CD4-positive, alpha-beta T cell treated with Interleukin-4 for 4 hours (primary cell): ENCODE measurements around the gene ANKS1A.
"Not testable (repeated sequence)": the region's sequence is repeated elsewhere in the genome, so short reads cannot be mapped to it uniquely, and the experiment has no call there.

ENCODE experiments used
- DNase-seq: peaks from one replicate; pipeline ENCODE4 v3.0.0-alpha.2; 2020

ANKS1A gene

DNA sequence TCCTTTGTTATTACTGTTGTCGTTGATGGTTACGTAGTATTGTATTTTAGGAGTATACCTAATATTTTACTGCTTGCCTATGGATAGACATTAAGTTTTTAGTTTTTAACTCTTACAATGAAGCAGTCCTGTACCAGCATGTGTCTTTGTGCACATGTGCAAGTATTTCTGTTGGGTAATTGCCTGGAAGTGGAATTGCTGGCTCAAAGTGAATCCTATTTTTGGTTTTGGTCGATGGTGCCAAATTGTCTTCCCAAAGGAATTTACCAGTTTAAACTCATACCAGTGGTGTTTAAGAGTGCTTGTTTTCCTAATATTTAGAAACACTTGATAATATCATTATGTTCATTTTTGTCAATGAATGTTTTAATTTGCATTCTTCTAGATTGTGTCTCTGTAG is 75.5 kb downstream of the ANKS1A start:
- DNase-seq: no peak

DNA sequence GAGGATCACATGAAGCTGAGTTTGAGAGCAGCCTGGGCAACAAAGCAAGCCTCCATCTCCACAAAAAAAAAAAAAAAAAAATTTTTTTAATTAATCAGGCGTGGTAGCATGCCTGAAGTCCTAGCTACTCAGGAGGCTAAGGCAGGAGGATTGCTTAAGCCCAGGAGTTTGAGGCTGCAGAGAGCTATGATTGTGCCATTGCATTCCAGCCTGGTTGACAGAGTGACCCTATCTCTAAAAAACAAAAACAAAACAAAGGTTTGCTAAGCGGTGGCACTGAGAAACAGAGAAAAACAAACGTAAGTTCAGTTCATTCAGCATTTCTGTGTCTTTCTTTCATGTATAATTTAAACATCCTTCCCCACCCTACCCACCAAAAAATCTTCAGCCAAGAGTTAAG is 78.4 kb downstream of the ANKS1A start:
- DNase-seq: no peak

DNA sequence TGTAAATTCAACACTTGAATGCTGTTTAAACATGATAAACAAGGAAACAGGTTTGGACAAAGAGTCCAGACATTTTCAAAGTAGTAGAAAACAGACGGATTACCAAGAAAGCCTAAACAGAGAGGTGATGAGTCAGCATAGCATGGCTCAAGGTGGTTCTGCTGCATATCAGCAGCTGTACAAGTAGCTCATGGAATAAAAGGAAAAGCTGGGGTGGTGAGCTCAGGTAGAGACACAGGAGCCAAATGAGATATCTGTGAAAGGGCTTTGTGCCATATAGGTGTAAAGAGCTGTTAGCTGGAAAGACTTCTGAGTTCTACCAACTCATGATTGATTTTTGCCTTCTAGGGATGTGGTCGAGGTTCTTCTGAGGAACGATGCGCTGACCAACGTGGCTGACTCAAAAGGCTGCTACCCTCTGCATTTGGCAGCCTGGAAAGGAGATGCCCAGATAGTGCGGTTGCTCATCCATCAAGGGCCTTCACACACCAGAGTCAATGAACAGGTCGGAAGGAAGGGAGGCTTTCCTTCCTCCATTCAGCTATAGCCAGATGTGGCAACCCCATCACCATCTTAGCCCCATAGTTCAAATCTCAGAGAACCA is 80.7 kb downstream of the ANKS1A start:
- no peak for DNase-seq

DNA sequence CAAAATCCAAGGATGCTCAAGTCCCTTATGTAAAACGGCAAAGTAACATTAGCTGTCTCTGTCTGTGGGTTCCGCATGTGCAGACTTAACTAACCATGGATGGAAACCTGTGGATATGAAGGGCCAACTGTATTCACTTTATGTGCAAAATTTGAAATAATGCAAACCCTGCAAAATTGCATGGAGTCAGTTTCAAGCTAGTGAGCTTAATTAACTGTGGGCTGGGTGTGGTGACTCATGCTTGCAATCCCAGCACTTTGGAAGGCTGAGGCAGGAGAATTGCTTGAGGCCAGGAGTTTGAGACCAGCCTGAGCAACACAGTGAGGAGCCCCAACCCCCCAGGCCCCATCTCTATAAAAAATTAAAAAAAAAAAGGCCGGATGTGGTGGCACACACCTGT is 81.4 kb downstream of the ANKS1A start:
- no peak for DNase-seq

DNA sequence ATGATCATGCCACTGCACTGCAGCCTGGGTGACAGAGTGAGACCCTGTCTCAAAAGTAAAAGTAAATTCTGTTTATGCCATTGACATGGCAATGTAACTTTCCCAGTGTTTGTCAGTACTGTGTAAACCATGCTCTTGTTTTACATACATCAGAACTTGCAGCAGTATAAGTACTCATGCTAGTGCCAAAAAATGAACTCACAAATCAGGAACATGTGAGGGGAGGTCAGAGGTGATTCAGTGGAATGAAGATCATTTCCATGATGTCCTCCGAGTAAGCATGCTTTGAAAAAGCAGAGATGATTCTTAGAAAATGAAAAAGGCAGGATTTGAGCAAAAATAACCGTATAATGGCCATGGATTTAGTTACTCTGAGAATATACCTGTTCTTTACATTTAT is 81.9 kb downstream of the ANKS1A start:
- no peak for DNase-seq

DNA sequence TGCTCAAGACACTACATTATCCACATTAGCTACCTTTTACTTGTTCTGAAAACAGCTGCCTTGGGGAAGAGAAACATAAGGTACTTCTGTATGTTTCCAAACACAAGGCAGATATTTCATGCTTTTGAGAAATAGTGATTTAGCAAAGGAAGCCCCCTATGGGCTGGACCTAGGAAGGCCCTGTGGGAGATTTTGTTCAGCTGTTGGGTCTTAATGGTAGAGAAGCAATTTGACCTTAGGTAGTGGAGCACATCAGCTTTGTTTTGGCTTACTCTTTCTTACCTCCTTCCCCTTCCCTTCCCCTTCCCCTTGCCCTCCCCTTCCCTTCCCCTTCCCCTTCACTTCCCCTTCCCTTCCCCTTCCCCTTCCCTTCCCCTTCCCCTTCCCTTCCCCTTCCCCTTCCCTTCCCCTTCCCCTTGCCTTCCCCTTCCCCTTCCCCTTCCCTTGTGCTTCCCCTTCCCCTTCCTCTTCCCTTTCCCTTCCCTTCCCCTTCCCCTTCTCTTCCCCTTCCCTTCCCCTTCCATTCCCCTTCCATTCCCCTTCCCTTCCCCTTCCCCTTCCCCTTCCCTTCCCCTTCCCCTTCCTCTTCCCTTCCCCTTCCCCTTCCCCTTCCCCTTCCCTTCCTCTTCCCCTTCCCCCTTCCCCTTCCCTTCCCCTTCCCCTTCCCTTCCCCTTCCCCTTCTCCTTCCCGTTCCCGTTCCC is 84.6 kb downstream of the ANKS1A start:
- DNase-seq: no peak

DNA sequence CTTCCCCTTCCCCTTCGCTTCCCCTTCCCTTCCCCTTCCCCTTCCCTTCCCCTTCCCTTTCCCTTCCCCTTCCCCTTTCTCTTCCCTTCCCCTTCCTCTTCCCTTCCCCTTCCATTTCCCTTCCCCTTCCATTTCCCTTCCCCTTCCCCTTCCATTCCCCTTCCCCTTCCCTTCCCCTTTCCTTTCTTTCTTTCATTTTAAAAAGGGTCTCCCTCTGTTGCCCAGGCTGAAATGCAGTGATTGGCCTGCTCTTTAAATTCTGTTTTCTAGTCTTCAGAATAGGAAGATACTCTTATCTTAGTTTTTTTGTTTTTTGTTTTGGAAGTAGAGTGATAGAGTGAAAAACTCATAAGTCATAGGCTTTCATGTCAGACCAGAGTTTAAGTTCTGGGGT is 85.2 kb downstream of the ANKS1A start:
- no peak for DNase-seq

DNA sequence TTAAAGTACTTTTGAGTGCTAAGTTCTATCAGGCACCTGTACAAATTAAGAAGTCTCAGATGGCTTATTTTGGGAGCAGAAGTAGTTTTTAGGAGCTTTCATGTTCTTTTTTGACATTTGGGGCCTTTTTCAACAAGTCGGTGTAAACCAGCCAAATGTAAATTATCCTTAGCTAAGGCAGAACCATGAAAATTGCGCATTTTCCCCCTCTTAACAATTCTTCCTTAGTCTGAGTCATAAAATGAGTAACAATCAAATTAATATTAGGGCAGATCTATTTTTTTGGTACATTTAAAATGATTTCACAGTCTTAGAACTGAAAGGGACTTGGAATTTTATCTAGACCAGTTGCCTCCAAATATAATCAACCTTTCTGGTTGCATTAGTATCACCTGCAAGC is 87.2 kb downstream of the ANKS1A start:
- DNase-seq: no peak

DNA sequence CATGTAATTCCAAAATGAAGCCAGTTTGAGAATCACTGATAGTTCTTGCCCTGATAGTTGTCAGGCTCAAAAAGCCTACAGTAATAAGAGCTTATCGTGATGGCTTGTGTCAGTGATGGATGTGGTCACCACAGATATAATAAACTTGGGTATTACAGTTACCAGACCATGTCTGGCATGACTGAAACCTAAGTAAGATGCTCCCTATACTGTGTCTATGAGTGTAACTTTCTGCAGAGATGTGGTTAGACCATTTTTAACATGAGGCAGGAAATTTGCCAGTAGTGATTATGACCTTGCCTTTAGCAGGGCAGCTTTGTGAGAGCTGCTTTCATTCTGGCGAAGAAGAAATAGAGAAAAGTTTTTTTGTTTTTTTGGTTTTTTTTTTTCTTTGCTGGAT is 90.2 kb downstream of the ANKS1A start:
- no peak for DNase-seq

DNA sequence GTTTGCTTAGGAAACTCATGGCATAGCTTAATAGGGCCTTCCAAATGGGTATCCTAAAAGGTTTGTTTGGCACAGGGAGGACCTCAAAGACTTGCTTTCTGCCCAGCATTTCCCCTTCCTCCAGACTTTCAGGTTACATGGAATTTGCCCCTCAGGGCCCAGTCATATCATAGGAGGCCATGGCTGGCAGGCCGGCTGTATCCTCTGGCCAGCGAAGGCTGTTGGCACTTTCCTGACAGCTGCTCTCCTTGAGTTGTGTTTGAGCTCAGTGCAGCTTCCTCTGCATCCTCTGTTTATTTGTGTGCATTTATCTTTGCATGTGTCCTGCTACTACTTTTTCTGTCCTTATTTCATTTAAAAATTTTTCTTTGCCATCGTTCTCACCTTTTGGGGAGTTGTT is 90.9 kb downstream of the ANKS1A start:
- no peak for DNase-seq

DNA sequence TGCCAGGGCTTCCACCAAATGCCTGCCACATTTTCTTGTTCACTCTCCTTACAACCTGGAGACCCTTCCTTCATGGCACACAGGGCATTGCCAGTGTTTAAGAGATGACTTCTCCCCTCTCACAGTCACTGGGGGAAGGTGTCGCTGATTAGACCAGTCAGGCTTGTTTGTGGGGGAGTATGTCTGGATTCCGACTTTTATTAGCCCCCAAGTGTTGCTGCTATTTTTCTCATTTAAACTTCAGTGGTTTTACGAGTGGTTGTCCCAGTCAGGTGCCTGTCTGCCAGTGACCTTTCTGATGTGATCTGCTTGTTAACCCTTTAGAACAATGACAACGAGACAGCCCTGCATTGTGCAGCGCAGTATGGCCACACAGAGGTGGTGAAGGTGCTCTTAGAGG is 92.3 kb downstream of the ANKS1A start:
- DNase-seq: no peak

DNA sequence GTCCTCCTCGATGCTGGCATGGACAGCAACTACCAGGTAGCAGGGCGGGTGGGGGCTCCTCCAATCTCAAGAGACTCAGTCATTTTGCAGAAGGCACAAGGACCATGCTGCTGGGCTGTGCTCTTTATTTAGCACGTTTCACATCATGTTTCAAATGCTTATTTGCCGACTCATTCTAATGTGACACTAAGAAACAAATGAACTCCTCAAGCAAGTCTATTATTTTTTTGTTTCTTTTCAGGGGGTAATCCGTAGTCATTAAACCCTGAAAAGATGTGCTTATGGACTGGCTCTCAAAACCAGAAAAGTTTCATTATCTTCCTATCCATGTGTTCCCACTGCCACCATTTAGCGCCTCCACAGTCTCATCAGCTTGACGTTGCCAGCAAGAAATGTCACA is 92.9 kb downstream of the ANKS1A start:
- no peak for DNase-seq

DNA sequence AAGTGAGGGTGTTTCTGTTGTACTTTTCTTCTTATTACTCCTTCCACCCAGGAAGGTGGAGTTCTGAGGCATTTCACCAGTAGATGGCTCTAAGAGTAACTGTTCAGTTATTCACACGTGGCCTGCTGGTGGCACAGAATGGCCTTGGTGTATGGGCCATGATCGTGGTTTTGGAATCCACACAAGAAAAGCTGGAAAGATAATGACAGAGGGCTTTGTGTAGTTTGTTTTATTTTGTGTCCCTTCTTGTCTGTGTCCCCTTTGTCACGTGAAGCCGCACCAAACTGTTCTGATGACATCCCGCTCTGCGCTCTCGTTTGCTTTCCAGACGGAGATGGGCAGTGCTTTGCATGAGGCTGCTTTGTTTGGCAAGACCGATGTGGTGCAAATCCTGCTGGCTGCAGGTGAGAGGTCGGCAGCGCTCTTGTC is 93.4 kb downstream of the ANKS1A start:
- DNase-seq: no peak

DNA sequence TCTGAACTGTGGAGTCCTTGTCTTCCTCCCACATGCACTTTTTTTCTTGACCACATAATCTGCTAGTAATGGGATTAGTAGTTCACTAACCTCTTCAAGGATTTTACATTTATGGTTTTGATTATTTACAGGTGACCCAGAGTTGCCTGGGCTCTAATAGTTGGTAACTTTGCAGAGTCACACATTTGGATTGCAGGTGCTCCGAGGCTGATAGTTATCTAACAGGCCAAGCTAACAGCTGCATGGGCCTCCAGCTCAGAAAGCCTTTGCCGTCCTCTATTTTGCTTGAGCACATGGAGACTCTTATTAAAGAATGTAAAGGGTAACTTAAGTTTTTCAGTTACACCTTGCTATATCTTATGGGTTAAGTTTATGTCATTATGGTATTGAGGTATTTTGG is 95.4 kb downstream of the ANKS1A start:
- DNase-seq: no peak

DNA sequence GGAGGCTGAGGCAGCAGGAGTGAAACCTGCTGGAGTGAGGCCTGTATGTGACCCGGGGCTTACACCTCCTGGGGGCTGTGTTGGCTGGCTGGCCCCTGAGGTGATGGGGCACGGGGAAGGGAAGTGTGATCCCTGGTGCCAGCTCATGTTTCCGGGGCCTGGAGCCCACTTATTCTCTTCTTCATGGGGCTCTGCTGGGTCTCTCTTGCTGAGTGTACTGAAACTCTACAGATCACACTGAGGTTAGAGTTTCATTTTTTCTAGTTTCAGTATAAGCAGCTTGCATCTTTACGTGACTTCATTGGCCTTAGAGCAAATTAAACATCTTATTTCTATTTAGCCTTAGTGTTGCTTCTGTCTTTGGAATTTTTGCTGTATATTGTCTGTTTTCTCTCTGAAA is 96.2 kb downstream of the ANKS1A start:
- no peak for DNase-seq

DNA sequence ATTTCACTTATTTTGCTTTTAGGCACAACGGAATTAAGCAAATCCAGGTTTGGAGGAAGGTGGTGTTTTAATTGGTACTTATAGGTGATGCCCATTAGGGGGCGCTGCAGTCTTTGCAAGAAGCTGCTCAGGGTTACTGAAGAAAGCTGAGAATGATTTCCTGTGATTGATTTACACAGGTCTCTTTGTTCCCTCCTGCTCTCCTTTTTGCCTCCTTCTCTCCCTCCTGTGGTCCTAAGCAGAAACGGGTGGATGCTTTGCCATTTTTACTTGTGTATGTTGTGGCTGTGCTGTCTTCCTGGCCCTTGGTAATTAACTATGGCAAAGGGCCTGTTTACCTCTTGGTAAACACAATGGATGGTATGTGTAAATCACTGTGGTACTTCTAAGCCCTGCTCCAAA is 97.8 kb downstream of the ANKS1A start:
- DNase-seq: peak; percentile 49

DNA sequence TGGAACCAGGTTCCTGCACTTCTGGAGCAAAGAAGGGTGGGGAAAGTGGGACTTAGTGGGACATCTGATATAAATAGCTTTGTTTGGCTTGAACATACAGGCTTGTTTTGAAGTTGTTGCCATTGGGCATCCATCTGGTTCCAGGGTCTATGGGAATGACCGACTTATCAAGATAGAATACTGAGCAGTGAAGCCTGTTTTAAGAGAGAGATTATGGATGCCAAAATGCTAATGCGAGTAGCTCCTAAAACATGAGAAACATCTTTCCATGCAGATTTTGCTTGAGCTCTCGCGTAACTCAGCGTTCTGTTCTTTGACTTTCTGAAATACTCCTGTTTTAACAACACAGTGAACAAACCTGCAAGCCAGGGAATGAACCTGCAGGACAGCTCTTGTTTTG is 98.5 kb downstream of the ANKS1A start:
- no peak for DNase-seq

DNA sequence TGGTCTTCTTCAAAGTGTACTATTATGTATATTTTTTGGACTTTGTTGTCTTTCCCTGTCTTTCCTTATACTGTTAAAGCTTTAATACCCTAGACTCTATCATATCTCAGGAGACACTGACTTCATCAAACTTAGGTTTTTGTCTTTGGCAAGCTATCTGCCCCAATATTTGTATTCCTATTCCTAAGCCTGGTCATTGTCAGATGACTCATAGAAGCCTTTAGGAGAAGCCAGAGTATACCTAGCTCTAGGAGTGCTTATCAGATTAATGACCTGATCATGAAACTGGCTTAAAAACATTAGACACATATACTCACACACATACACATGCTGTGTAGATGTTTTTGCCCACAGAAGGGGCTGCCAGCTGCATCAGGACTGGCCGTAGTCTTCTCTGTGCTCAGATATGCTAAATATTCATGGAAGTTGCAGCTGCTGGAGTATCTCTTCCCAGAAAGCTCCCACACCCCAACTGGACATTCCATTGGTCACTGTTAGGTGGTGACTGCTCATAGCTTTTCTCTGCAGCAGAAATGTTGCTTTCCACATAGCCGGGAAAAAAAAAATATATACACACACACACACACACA is 102.0 kb downstream of the ANKS1A start:
- no peak for DNase-seq

DNA sequence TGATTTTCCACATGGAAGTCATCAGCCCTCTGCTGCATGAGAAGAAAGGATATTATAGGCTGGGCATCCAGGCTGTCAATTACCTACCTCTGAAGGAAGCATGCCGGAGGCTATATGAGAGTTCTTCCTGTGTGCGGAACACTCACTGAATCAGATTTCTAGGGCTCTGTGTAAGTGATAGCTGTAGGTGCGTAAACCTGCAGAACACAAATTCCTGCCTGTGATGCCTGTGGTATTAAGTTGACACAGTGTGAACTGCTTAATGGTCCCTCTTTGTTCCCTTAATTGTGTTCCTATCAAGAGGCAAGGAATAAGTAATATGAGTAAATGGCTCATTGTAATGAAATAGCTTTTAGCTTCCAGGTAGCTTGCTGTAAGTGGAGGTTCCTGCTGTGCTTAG is 103.3 kb downstream of the ANKS1A start:
- DNase-seq: no peak

DNA sequence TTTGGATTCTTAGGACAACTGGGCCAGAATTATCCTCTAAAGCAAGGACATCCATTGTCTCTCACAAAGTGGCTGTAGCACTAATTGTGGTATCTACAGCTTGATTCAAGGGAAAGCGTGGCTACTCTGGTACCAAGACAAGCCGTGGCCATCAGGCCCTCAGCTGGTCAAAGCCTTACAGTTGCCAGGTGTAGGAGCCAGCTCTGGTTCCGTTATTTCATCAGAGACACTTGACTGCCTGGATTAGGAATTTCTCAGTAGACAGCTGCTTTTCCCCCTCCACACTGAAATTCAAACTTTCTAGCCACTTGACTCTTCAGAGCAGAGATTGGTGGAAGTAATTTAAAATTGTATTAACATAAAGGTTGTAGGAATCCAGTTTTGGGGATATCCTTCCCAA is 104.2 kb downstream of the ANKS1A start:
- DNase-seq: no peak

DNA sequence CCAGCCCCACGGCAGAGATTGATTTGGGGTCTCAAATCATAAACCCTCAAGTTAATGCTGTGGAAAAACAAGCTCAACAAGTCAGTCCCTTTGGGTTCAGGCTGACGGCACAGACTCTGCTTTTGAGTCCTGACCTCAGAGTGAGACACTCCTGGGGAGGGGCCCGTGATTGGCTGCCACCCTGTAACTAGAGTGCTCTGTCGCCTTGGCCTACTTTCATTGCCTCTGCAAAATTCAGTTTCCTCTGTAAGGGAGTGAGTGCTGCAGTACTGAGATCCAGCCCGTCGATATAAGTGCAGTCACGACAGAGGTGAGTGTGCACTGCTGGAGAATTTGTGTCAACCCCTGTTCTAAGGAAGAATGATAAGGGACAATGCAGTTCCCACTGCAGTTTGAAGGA is 105.6 kb downstream of the ANKS1A start:
- DNase-seq: no peak

DNA sequence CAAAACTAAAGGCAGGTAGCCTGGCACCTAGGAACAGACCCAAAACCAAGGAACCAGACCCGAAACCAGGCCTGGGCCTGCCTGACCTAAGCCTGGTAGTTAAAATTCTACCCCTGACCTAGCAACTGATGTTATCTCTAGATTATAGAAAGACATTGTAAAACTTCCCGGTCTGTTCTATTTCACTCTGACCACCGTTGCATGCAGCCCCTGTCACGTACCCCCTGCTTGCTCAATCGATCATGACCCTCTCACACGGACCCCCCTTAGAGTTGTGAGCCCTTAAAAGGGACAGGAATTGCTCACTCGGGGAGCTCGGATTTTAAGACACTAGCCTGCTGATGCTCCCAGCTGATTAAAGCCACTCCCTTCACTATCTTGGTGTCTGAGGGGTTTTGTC is 109.4 kb downstream of the ANKS1A start:
- DNase-seq: not testable (repeated sequence)

DNA sequence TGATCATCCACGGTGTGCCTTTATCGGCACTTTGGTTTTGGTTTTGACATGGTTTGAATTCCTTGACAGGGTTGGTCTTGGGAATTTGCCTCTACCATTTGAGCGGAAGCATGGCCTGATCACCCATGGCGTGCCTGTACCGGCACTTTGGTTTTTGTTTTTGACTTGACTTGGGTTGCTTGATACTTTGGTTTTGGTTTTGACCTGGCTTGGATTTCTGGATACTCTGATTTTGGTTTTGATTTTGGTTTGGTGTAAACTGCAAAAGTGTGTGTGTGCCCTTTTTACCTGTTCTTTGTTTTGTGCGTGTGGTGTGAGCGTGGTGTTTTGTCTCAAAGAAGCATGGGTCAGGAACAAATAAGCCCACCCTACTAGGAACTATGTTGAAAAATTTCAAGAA is 110.1 kb downstream of the ANKS1A start:
- DNase-seq: not testable (repeated sequence)

DNA sequence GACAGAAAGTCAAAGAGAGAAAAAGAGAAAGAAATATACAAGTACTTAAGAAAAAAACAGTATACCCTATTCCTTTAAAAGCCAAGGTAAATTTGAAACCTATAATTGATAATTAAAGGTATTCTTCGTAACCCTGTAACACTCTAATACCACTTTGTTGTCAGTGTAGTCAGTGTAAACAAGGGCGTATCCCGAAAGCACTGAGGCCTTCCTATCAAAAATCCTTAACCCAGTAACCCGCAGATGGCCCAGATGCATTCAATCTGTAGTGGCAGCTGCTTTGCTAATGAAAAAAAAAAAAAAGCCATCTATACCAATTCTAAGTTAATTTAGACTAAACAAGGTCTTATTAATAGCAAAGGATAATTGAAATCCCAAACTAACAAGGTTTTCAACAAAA is 110.9 kb downstream of the ANKS1A start:
- not testable (repeated sequence) for DNase-seq

DNA sequence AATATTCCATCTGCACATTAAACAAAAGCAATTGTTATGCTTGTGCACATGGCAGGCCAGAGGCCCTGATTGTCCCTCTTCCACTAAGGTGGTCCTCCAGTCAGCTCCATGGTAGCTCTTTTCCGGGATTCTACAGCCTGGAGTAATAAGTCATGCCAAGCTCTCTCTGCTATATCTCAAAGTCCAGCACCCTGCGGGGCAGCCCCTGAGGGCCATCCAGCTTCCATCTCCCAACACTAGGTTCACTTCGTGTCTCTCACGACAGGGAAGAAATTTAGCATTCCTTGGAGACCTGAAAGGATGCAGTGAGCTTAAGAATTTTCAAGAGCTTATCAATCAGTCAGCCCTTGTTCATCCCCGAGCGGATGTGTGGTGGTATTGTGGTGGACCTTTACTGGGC is 112.3 kb downstream of the ANKS1A start:
- DNase-seq: not testable (repeated sequence)
